Nephron (organoid): ENCODE measurements around the gene KBTBD7.

Experiments
- H3K27ac Mint-ChIP-seq, 3 experiments: 2 replicates each; pipeline ENCODE4 v1.8.0; 2020; ENCODE audit warnings: mixed read lengths in 3 of 3, mild to moderate bottlenecking in 2 of 3, moderate library complexity in 1 of 3
- H3K27me3 Mint-ChIP-seq: 2 replicates; pipeline ENCODE4 v1.8.0; 2021; ENCODE audit warnings: low read depth, mild to moderate bottlenecking, moderate library complexity, mixed read lengths
- H3K36me3 Mint-ChIP-seq: 2 replicates; pipeline ENCODE4 v1.8.0; 2020; ENCODE audit warnings: low read depth, mixed read lengths
- H3K4me1 Mint-ChIP-seq: 2 replicates; pipeline ENCODE4 v1.8.0; 2020; ENCODE audit warnings: mixed read lengths
- H3K4me3 Mint-ChIP-seq, 3 experiments: 2 replicates each; pipeline ENCODE4 v1.8.0; 2020; ENCODE audit warnings: mild to moderate bottlenecking in 3 of 3, mixed read lengths in 3 of 3, moderate library complexity in 2 of 3
- H3K9me3 Mint-ChIP-seq: 2 replicates; pipeline ENCODE4 v1.8.0; 2020; ENCODE audit warnings: mixed read lengths
- TF ChIP-seq, protein P1 (sequence below), 3 experiments: fragments of 200-600 bp; sonication (generic); IDR thresholded peaks; one replicate each; pipeline ENCODE4 v1.5.0; 2021; ENCODE audit warnings: antibody characterized with exemption in 3 of 3; ENCODE audit not compliant: unreplicated experiment in 3 of 3

Gene KBTBD7

DNA sequence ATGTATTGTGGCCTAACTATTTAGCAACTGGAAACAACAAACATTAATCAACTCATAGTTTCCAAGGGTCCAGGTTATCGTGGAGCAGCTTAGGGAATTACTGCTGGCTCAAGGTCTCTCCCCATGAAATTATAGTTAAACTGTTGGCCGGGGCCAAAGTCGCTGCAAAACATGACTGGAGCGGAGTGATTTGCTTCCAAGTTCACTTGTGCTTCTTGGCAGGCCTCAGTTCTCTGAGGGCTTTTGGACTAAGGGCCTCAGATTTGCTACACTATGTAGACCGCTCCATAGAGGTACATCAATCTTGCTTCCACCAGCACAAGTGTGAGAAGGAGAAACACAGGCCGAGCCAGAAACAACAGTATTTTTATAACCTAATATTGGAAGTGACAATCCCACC is 9.4 kb upstream of the KBTBD7 start:
- Mint-ChIP-seq H3K4me1 (peaks cover 10% of the 10 kb centered on the region), H3K27me3 (no peaks in the 10 kb centered on the region), H3K4me3 (no peak overlapping the region), H3K27ac (no peak overlapping the region), H3K9me3 (peaks cover 20% of the 10 kb centered on the region), H3K36me3 (no peaks in the 10 kb centered on the region)
- TF ChIP-seq, protein P1, sequence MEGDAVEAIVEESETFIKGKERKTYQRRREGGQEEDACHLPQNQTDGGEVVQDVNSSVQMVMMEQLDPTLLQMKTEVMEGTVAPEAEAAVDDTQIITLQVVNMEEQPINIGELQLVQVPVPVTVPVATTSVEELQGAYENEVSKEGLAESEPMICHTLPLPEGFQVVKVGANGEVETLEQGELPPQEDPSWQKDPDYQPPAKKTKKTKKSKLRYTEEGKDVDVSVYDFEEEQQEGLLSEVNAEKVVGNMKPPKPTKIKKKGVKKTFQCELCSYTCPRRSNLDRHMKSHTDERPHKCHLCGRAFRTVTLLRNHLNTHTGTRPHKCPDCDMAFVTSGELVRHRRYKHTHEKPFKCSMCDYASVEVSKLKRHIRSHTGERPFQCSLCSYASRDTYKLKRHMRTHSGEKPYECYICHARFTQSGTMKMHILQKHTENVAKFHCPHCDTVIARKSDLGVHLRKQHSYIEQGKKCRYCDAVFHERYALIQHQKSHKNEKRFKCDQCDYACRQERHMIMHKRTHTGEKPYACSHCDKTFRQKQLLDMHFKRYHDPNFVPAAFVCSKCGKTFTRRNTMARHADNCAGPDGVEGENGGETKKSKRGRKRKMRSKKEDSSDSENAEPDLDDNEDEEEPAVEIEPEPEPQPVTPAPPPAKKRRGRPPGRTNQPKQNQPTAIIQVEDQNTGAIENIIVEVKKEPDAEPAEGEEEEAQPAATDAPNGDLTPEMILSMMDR (IDR thresholded peaks at IDR 0.05; ENCODE audit: unreplicated experiment in 3 of 3), result no peak

DNA sequence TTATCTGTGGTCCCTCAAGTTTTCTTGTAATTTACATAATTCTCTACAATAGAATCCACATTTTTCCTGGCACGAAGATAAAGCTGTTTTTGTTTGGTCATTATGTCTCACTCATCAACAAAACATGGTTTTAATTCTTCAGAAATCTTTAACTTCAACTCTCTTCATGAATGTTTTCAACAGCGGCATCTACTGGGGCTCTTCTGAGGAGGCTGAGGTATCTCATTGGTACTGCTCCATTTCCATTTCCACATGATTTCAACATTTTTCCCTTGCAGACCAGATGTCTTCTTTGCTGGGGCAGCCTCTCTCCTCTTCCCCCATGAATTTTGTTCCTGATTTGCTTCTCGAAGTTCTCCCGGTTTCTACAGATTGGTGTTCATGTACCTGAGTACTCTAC is 5.8 kb upstream of the KBTBD7 start:
- H3K4me3 Mint-ChIP-seq, result no peak overlapping the region
- H3K27me3 Mint-ChIP-seq, result no peaks in the 10 kb centered on the region
- TF ChIP-seq, protein P1 (IDR thresholded peaks at IDR 0.05; ENCODE audit: unreplicated experiment in 3 of 3), result no peak
- H3K27ac Mint-ChIP-seq, result no peak overlapping the region
- no peaks in the 10 kb centered on the region for H3K36me3 Mint-ChIP-seq
- peaks cover 10% of the 10 kb centered on the region for H3K4me1 Mint-ChIP-seq
- H3K9me3 Mint-ChIP-seq, result peaks cover 2% of the 10 kb centered on the region

DNA sequence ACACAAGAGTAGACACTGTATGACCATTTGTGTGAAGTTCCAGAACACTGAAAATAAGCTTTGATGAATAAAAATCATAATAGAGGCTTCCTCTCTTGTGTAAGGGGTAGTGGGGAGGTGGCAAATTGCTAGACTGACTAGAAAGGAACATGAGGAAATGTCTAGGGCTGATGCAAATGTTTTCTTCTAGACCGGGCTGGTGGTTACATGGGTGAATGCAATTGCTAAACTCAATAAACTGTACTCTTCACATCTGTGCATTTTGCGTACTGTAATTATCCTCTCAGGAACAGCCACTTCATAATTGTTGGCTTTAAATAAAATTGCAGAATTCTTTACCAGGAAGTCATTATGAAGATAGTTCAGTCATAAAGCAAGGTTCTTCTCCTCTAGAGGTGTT is 5.2 kb upstream of the KBTBD7 start:
- Mint-ChIP-seq H3K9me3 (peaks cover 3% of the 10 kb centered on the region), H3K36me3 (peaks cover 1% of the 10 kb centered on the region), H3K27me3 (no peaks in the 10 kb centered on the region)

DNA sequence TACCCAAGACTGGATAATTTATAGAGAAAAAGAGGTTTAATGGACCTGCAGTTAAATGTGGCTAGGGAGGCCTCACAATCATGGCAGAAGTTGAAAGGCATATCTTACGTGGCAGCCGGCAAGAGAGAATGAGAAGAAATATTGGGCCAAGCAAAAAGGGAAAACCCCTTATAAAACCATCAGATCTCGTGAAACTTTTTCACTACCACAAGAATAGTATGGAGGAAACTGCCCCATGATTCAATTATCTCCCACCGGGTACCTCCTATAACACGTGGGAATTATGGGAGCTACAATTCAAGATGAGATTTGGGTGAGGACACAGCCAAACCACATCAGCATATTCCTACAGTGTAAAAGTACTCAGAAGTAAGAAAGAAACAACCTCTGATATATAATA is 4.7 kb upstream of the KBTBD7 start:
- peaks cover 11% of the 10 kb centered on the region for H3K4me1 Mint-ChIP-seq
- H3K27ac Mint-ChIP-seq, result no peak overlapping the region
- TF ChIP-seq, protein P1 (IDR thresholded peaks at IDR 0.05; ENCODE audit: unreplicated experiment in 3 of 3), result no peak
- peaks cover 6% of the 10 kb centered on the region for H3K9me3 Mint-ChIP-seq
- H3K36me3 Mint-ChIP-seq, result peaks cover 6% of the 10 kb centered on the region
- no peaks in the 10 kb centered on the region for H3K27me3 Mint-ChIP-seq
- no peak overlapping the region for H3K4me3 Mint-ChIP-seq

More for the DNA sequence above, 5.2 kb upstream of the KBTBD7 start:
- peaks cover 11% of the 10 kb centered on the region for H3K4me1 Mint-ChIP-seq
- no peak overlapping the region for H3K27ac Mint-ChIP-seq
- no peak overlapping the region for H3K4me3 Mint-ChIP-seq
- TF ChIP-seq, protein P1 (IDR thresholded peaks at IDR 0.05; ENCODE audit: unreplicated experiment in 3 of 3), result no peak

DNA sequence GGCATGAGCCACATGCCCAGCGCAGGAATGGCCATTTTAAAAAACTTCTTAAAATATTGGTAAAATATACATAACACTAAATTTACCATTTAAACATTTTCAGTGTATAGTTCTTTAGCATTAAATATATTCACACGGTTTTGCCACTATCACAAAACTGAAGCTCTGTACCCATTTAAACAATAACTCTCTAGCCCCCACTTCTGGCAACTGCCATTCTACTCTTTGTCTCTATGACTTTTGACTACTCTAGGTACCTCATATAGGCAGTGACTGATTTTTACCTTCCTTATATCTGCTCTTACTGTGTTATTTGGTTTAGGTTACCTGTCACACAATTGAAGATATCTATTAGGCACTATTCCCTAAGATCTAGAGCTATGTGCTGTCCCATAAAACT is 2.3 kb upstream of the KBTBD7 start:
- Mint-ChIP-seq H3K9me3 (peaks cover 22% of the 10 kb centered on the region), H3K4me3 (peak overlapping the region in 2 of 3 experiments; percentile 4 to 9), H3K27me3 (no peaks in the 10 kb centered on the region), H3K4me1 (peaks cover 17% of the 10 kb centered on the region), H3K36me3 (peaks cover 27% of the 10 kb centered on the region), H3K27ac (no peak overlapping the region)
- TF ChIP-seq, protein P1 (IDR thresholded peaks at IDR 0.05; ENCODE audit: unreplicated experiment in 3 of 3), result no peak

DNA sequence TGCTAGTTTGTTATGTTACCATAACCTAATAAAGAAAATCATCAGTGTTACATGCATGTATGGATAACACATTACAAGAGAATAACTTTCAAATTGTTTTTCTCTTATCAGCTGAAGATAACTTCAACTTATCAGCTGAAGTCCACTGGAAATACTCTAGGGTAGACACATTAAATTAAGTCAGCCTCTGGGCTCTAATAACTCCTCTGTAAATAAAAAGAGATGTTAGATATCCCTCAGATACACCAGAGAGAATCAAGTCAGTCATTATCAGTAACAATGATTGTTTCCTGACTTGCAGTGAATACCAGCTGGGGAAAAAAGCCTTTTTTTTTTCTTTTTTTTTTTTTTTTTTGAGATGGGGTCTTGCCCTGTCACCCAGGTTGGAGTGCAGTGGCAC is 1.6 kb upstream of the KBTBD7 start:
- peaks cover 29% of the 10 kb centered on the region for H3K36me3 Mint-ChIP-seq
- H3K27me3 Mint-ChIP-seq, result no peaks in the 10 kb centered on the region
- H3K4me1 Mint-ChIP-seq, result peaks cover 18% of the 10 kb centered on the region
- H3K27ac Mint-ChIP-seq, result no peak overlapping the region
- peak overlapping the region in 2 of 3 experiments; percentile 11 to 62 for H3K4me3 Mint-ChIP-seq
- H3K9me3 Mint-ChIP-seq, result peaks cover 23% of the 10 kb centered on the region
- TF ChIP-seq, protein P1 (IDR thresholded peaks at IDR 0.05; ENCODE audit: unreplicated experiment in 3 of 3), result no peak
